ENCODE measurements around the gene CD55.

DNA sequence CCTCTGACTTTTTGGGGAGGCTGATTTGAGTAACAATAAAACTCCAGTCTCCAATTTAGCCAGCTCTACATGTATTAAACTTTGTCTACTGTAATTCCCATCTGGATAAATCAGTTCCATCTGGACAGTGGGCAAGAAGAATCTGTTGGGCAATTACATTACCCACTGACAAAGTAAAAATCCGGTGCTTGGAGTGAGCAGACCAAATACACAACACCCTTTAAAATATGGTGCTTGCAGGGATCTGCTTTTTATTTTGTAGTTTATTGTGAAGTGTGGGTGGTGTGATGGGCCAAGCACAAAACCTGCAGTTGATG, 8.9 kb upstream of the CD55 start:
- TF ChIP-seq, protein P1, sequence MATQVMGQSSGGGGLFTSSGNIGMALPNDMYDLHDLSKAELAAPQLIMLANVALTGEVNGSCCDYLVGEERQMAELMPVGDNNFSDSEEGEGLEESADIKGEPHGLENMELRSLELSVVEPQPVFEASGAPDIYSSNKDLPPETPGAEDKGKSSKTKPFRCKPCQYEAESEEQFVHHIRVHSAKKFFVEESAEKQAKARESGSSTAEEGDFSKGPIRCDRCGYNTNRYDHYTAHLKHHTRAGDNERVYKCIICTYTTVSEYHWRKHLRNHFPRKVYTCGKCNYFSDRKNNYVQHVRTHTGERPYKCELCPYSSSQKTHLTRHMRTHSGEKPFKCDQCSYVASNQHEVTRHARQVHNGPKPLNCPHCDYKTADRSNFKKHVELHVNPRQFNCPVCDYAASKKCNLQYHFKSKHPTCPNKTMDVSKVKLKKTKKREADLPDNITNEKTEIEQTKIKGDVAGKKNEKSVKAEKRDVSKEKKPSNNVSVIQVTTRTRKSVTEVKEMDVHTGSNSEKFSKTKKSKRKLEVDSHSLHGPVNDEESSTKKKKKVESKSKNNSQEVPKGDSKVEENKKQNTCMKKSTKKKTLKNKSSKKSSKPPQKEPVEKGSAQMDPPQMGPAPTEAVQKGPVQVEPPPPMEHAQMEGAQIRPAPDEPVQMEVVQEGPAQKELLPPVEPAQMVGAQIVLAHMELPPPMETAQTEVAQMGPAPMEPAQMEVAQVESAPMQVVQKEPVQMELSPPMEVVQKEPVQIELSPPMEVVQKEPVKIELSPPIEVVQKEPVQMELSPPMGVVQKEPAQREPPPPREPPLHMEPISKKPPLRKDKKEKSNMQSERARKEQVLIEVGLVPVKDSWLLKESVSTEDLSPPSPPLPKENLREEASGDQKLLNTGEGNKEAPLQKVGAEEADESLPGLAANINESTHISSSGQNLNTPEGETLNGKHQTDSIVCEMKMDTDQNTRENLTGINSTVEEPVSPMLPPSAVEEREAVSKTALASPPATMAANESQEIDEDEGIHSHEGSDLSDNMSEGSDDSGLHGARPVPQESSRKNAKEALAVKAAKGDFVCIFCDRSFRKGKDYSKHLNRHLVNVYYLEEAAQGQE (IDR thresholded peaks at IDR 0.05; ENCODE audit: unreplicated experiment) = no peak
- TF ChIP-seq, protein P2, sequence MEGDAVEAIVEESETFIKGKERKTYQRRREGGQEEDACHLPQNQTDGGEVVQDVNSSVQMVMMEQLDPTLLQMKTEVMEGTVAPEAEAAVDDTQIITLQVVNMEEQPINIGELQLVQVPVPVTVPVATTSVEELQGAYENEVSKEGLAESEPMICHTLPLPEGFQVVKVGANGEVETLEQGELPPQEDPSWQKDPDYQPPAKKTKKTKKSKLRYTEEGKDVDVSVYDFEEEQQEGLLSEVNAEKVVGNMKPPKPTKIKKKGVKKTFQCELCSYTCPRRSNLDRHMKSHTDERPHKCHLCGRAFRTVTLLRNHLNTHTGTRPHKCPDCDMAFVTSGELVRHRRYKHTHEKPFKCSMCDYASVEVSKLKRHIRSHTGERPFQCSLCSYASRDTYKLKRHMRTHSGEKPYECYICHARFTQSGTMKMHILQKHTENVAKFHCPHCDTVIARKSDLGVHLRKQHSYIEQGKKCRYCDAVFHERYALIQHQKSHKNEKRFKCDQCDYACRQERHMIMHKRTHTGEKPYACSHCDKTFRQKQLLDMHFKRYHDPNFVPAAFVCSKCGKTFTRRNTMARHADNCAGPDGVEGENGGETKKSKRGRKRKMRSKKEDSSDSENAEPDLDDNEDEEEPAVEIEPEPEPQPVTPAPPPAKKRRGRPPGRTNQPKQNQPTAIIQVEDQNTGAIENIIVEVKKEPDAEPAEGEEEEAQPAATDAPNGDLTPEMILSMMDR (conservative IDR thresholded peaks at IDR 0.05; ENCODE audit: low read depth in 2 of 2) = no peak
- TF ChIP-seq CREB1 (CRISPR knock-in tag; IDR thresholded peaks at IDR 0.05; ENCODE audit: low read depth) (no peak), POLR2AphosphoS5 (IDR thresholded peaks at IDR 0.05; ENCODE audit: low read depth) (no peak), JUNB (IDR thresholded peaks at IDR 0.05; ENCODE audit: unreplicated experiment) (no peak), EZH2 (IDR thresholded peaks at IDR 0.05; ENCODE audit: low read depth, unreplicated experiment) (no peak), STAT1 (IDR thresholded peaks at IDR 0.05; ENCODE audit: unreplicated experiment) (no peak), EZH2phosphoT487 (IDR thresholded peaks at IDR 0.05; ENCODE audit: unreplicated experiment) (no peak), NANOG (IDR thresholded peaks at IDR 0.05; ENCODE audit: borderline replicate concordance) (no peak), ZNF331 (CRISPR knock-in tag; IDR thresholded peaks at IDR 0.05; ENCODE audit: low read depth) (no peak), ZNF462 (CRISPR knock-in tag; IDR thresholded peaks at IDR 0.05) (no peak), ZNF114 (CRISPR knock-in tag; IDR thresholded peaks at IDR 0.05) (no peak)
- TF ChIP-seq, protein P3, sequence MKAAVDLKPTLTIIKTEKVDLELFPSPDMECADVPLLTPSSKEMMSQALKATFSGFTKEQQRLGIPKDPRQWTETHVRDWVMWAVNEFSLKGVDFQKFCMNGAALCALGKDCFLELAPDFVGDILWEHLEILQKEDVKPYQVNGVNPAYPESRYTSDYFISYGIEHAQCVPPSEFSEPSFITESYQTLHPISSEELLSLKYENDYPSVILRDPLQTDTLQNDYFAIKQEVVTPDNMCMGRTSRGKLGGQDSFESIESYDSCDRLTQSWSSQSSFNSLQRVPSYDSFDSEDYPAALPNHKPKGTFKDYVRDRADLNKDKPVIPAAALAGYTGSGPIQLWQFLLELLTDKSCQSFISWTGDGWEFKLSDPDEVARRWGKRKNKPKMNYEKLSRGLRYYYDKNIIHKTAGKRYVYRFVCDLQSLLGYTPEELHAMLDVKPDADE (IDR thresholded peaks at IDR 0.05) = no peak

Measured in GM23338 (cell line).